Measurements from ENCODE around the gene ULK4.
A peak's percentile ranks its signal among the peaks of the same experiment; 100 is the strongest.

DNA sequence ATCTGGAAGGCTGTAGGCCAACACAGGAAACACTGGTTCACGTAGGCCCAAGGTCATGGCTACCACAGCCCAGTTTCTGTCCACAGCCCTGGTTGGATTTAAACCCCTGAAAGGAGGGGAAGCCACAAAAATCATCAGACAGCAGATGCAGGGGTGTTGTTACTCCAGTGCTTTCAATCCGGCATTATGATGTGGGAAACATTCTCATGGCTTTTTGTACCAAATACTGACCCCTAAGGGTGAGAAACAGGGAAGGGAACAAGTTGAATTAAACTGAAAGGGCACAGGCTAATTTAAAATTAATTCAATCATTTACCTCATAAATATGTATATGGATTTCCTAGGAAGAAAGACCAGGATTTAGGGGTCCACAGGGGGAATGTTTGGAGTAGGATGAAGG, 387.0 kb downstream of the ULK4 start:
- TF ChIP-seq, protein P1, sequence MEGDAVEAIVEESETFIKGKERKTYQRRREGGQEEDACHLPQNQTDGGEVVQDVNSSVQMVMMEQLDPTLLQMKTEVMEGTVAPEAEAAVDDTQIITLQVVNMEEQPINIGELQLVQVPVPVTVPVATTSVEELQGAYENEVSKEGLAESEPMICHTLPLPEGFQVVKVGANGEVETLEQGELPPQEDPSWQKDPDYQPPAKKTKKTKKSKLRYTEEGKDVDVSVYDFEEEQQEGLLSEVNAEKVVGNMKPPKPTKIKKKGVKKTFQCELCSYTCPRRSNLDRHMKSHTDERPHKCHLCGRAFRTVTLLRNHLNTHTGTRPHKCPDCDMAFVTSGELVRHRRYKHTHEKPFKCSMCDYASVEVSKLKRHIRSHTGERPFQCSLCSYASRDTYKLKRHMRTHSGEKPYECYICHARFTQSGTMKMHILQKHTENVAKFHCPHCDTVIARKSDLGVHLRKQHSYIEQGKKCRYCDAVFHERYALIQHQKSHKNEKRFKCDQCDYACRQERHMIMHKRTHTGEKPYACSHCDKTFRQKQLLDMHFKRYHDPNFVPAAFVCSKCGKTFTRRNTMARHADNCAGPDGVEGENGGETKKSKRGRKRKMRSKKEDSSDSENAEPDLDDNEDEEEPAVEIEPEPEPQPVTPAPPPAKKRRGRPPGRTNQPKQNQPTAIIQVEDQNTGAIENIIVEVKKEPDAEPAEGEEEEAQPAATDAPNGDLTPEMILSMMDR (conservative IDR thresholded peaks at IDR 0.05 in 1 of 2, IDR thresholded peaks at IDR 0.05 in 1 of 2; ENCODE audit: low read depth in 1 of 2, low read length in 2 of 2): peak in 1 of 2 donors; percentile 19
- no peak for TF ChIP-seq EZH2 (IDR thresholded peaks at IDR 0.05; ENCODE audit: low read length, missing control alignments)
